HEK293 (cell line): ENCODE measurements around the gene DNHD1.

Experiments used
- CTCF ChIA-PET: fragments of 350-600 bp; formaldehyde crosslinking; extraction: SDS; loops from one replicate; lab custom pipeline; 2021; ENCODE audit warnings: antibody characterized with exemption; lab: Yijun Ruan, JAX
- POLR2A ChIA-PET: fragments of 300-600 bp; formaldehyde crosslinking; extraction: SDS; loops from one replicate; lab custom pipeline; 2020; ENCODE audit warnings: antibody characterized with exemption, inconsistent platforms; lab: Yijun Ruan, JAX
- H3K27ac ChIP-seq: fragments of 200-500 bp; sonication (Bioruptor generic); 2 replicates; pipeline ENCODE4 v1.5.1; 2014; ENCODE audit warnings: low read depth, low read length, control low read depth, inconsistent platforms; ENCODE audit errors: extremely low read depth
- H3K36me3 ChIP-seq, 2 experiments: fragments of 200-500 bp in 1 of 2; sonication (Bioruptor generic) in 1 of 2; 1 replicate in 1 of 2; 2 replicates in 1 of 2; pipeline ENCODE4 v1.5.1; 2014 to 2017; ENCODE audit warnings: inconsistent platforms in 2 of 2, low read length in 2 of 2; ENCODE audit not compliant: control insufficient read depth in 2 of 2, insufficient read depth in 1 of 2
- H3K4me1 ChIP-seq: fragments of 200-500 bp; sonication (Bioruptor generic); 2 replicates; pipeline ENCODE4 v1.5.1; 2014; ENCODE audit warnings: mild to moderate bottlenecking, low read length, inconsistent platforms; ENCODE audit not compliant: control insufficient read depth, insufficient read depth
- H3K4me3 ChIP-seq: 2 replicates; pipeline ENCODE4 v1.5.1; 2011; ENCODE audit warnings: low read depth, mild to moderate bottlenecking, control low read depth, low read length, moderate library complexity
- H3K9me3 ChIP-seq: fragments of 200-500 bp; sonication (Bioruptor generic); 2 replicates; pipeline ENCODE4 v1.5.1; 2014; ENCODE audit warnings: low read depth, low read length, inconsistent platforms; ENCODE audit not compliant: control insufficient read depth, insufficient read depth
- GFI1B ChIP-seq: fragments of 450-650 bp; formaldehyde crosslinking; IDR thresholded peaks from 2 replicates; pipeline ENCODE4 v1.5.1; 2016; ENCODE audit warnings: missing biosample characterization, missing genetic modification characterization
- HOXC10 ChIP-seq: sonication (generic); formaldehyde crosslinking; IDR thresholded peaks from 2 replicates; pipeline ENCODE4 v1.8.1; 2023; ENCODE audit warnings: mild to moderate bottlenecking, missing genetic modification reagents
- MEIS1 ChIP-seq: sonication (generic); formaldehyde crosslinking; IDR thresholded peaks from 2 replicates; pipeline ENCODE4 v1.8.1; 2022; ENCODE audit warnings: missing genetic modification reagents, mild to moderate bottlenecking, borderline replicate concordance
- OSR2 ChIP-seq: fragments of 450-650 bp; formaldehyde crosslinking; IDR thresholded peaks from 2 replicates; pipeline ENCODE4 v1.5.1; 2016; ENCODE audit warnings: missing biosample characterization, missing genetic modification characterization
- ZBTB20 ChIP-seq: fragments of 450-650 bp; formaldehyde crosslinking; IDR thresholded peaks from 2 replicates; pipeline ENCODE4 v1.5.1; 2016; ENCODE audit warnings: missing biosample characterization, missing genetic modification characterization
- ZNF114 ChIP-seq: fragments of 450-650 bp; formaldehyde crosslinking; IDR thresholded peaks from 2 replicates; pipeline ENCODE4 v1.5.0; 2017; ENCODE audit warnings: missing biosample characterization, missing genetic modification characterization
- ZNF2 ChIP-seq: fragments of 450-650 bp; formaldehyde crosslinking; IDR thresholded peaks from 2 replicates; pipeline ENCODE4 v1.5.1; 2016; ENCODE audit warnings: missing biosample characterization, missing genetic modification characterization
- ZNF239 ChIP-seq: fragments of 450-650 bp; formaldehyde crosslinking; IDR thresholded peaks from 2 replicates; pipeline ENCODE4 v1.5.1; 2016; ENCODE audit warnings: missing biosample characterization, missing genetic modification characterization
- ZNF302 ChIP-seq: fragments of 450-650 bp; formaldehyde crosslinking; IDR thresholded peaks from 2 replicates; pipeline ENCODE4 v1.5.1; 2016; ENCODE audit warnings: missing biosample characterization, missing genetic modification characterization, low read depth
- ZNF311 ChIP-seq: fragments of 450-650 bp; formaldehyde crosslinking; IDR thresholded peaks from 2 replicates; pipeline ENCODE4 v1.5.1; 2017; ENCODE audit warnings: missing biosample characterization, missing genetic modification characterization, borderline replicate concordance
- ZNF529 ChIP-seq: fragments of 450-650 bp; formaldehyde crosslinking; IDR thresholded peaks from 2 replicates; pipeline ENCODE4 v1.5.1; 2017; ENCODE audit warnings: missing genetic modification characterization, missing biosample characterization; ENCODE audit not compliant: insufficient replicate concordance
- ZNF600 ChIP-seq: fragments of 450-650 bp; formaldehyde crosslinking; IDR thresholded peaks from 2 replicates; pipeline ENCODE4 v1.5.1; 2016; ENCODE audit warnings: missing biosample characterization, missing genetic modification characterization
- ZNF610 ChIP-seq: fragments of 450-650 bp; formaldehyde crosslinking; IDR thresholded peaks from 2 replicates; pipeline ENCODE4 v1.5.1; 2016; ENCODE audit warnings: missing biosample characterization, missing genetic modification characterization, borderline replicate concordance
- ZNF777 ChIP-seq: fragments of 450-650 bp; formaldehyde crosslinking; IDR thresholded peaks from 2 replicates; pipeline ENCODE4 v1.5.1; 2017; ENCODE audit warnings: missing biosample characterization, missing genetic modification characterization, borderline replicate concordance
- ZNF843 ChIP-seq: fragments of 450-650 bp; formaldehyde crosslinking; IDR thresholded peaks from 2 replicates; pipeline ENCODE4 v1.5.1; 2016; ENCODE audit warnings: missing biosample characterization, missing genetic modification characterization
- TF ChIP-seq, protein P1 (sequence below): fragments of 450-650 bp; formaldehyde crosslinking; IDR thresholded peaks from 2 replicates; pipeline ENCODE4 v1.5.1; 2017; ENCODE audit warnings: missing biosample characterization, missing genetic modification characterization
- TF ChIP-seq, protein P2 (sequence below): fragments of 450-650 bp; formaldehyde crosslinking; IDR thresholded peaks from 2 replicates; pipeline ENCODE4 v1.5.1; 2016; ENCODE audit warnings: missing biosample characterization, missing genetic modification characterization
- TF ChIP-seq, protein P3 (sequence below): fragments of 450-650 bp; formaldehyde crosslinking; IDR thresholded peaks from 2 replicates; pipeline ENCODE4 v1.5.1; 2016; ENCODE audit warnings: missing biosample characterization, missing genetic modification characterization

The DNHD1 gene

DNA sequence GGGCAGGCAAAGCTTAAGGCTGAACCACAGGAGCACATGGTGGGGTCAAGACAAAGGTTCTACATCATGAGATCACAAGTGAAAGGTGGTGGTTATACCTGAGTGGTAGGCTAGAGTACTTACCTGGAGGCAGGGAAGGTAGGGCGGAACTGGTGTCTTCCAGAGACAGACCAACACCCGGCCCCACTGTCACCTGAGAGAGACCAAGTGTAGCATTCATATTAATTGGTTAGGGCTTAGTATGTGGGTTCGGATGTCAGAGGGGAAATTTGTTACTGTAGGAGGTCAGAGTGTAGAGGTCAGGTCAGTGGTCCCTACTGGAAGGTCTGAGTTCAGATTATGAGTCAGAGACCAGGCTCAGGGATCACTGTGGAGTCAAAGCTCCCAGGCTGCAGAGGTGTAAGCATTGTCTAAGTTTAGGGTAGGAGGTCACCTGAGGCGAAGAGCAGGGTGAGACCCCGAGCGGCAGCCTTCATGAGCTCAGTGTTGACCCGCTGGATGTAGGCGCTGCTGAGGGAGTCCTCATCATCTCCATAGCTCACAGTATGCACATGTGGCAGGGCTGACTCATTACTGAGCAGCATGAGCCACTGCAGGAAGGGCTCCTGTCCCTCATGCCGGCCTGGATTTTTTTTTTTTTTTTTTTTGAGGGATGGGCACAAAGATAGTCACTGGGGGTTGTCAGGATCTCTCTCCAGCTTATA lies 119.0 kb downstream of the DNHD1 start:
- TF ChIP-seq MEIS1 (no peak), GFI1B (no peak), ZNF302 (tag by site-specific recombination) (no peak)
- ChIA-PET POLR2A (interaction anchor here (0.7 kb wide), 1 partner anchor 11 kb away, joined by 4 read pairs; no protein-coding TSS in a partner anchor), CTCF (interaction anchor here (0.6 to 0.7 kb wide), 2 partner anchors 61 to 237 kb away, joined by 3 to 5 read pairs; no protein-coding TSS in a partner anchor)
- no peak overlapping the region for H3K4me3 ChIP-seq
- peaks cover 0 to 43% of the 10 kb centered on the region in 2 experiments; a peak in 1 of 3 replicates for H3K36me3 ChIP-seq
- H3K4me1 ChIP-seq, result 0 out of 2 replicates have a peak, but pooled peaks cover 4% of the 10 kb centered on the region
- H3K27ac ChIP-seq, result no peak overlapping the region
- H3K9me3 ChIP-seq, result no peaks in the 10 kb centered on the region

DNA sequence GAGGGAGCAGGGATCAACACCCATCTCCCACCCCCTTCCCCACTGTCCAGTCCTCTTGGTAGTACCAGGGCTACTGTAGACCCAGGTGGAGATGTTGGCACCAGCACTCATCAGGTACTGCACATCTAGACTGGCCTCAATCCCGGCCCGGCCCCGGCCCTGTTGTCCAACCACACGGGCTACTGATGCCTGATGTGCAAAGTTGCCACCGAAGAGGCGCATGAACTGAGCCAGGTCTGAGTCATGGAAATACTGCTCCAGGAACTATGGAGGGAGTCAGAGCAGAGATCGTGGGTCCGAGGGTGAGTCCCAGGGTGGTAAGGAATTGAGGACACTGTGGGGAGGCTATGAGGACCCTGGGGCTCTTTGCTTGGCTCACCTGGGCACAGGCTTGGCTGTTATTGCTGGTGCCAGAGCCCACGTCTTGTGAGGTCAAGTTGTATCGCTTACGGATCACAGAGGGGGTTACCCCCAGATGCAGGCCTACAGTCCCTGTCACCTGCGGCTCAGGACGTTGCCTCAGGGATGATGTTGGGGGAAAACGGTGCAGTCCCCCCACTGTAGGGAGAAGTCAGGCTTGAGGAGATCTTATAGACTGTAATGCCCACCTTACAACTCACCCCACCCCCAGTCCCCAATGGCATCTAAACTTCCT lies 119.6 kb downstream of the DNHD1 start:
- TF ChIP-seq ZNF311 (tag by site-specific recombination), result no peak
- no peak for TF ChIP-seq HOXC10
- TF ChIP-seq ZBTB20 (tag by site-specific recombination), result no peak
- TF ChIP-seq OSR2 (tag by site-specific recombination), result no peak
- Histone ChIP-seq H3K36me3 (peaks cover 0 to 38% of the 10 kb centered on the region in 2 experiments; a peak in 1 of 3 replicates), H3K4me1 (0 out of 2 replicates have a peak, but pooled peaks cover 4% of the 10 kb centered on the region), H3K4me3 (no peak overlapping the region), H3K9me3 (no peaks in the 10 kb centered on the region), H3K27ac (no peak overlapping the region)
- ChIA-PET POLR2A (interaction anchor here (0.7 kb wide), 1 partner anchor 11 kb away, joined by 4 read pairs; no protein-coding TSS in a partner anchor), CTCF (interaction anchor here (0.6 to 1.3 kb wide), 2 partner anchors 9 to 238 kb away, joined by 4 to 5 read pairs; no protein-coding TSS in a partner anchor)

DNA sequence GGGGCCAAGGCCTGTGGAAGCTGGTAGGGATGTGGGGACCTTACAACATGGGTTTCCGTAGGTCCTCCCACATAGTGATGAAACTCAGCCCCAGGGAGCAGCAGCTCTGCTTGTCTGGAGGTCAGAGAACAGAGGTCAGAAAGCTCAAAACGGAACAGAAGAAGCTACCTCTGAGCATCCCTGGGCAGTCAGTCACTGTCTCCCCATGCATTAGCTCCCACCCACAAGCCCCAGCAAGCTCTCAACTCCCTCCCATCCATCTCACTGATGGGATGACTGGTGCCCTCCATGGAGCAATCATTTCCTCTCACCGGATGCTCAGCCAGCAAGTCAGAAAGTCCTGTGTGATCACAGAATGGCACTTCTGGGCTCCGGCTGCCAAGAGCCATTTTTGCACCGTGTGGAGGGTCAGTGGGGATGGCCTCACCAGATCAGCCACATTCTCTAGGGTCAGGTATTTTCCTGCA lies 120.3 kb downstream of the DNHD1 start:
- ChIA-PET CTCF (interaction anchor here (0.9 to 1.3 kb wide), 2 partner anchors 10 to 66 kb away, joined by 3 to 4 read pairs; partner anchors contain the start of gene MRPL17), POLR2A (interaction anchor here (1.0 kb wide), 1 partner anchor 66 kb away, joined by 3 read pairs; the partner anchor contains the start of gene MRPL17)
- no peak overlapping the region for H3K4me3 ChIP-seq
- H3K36me3 ChIP-seq, result peaks cover 0 to 38% of the 10 kb centered on the region in 2 experiments; a peak in 1 of 3 replicates
- H3K9me3 ChIP-seq, result no peaks in the 10 kb centered on the region
- no peak overlapping the region for H3K27ac ChIP-seq
- TF ChIP-seq ZNF610 (tag by site-specific recombination) (no peak), ZNF529 (tag by site-specific recombination) (no peak), ZNF239 (no peak), ZNF114 (tag by site-specific recombination) (no peak), ZNF843 (tag by site-specific recombination) (no peak), ZNF600 (tag by site-specific recombination) (no peak), ZNF777 (tag by site-specific recombination) (no peak), ZNF2 (tag by site-specific recombination) (no peak)
- TF ChIP-seq, protein P1, sequence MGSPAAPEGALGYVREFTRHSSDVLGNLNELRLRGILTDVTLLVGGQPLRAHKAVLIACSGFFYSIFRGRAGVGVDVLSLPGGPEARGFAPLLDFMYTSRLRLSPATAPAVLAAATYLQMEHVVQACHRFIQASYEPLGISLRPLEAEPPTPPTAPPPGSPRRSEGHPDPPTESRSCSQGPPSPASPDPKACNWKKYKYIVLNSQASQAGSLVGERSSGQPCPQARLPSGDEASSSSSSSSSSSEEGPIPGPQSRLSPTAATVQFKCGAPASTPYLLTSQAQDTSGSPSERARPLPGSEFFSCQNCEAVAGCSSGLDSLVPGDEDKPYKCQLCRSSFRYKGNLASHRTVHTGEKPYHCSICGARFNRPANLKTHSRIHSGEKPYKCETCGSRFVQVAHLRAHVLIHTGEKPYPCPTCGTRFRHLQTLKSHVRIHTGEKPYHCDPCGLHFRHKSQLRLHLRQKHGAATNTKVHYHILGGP (tag by site-specific recombination), result no peak
- TF ChIP-seq, protein P2, sequence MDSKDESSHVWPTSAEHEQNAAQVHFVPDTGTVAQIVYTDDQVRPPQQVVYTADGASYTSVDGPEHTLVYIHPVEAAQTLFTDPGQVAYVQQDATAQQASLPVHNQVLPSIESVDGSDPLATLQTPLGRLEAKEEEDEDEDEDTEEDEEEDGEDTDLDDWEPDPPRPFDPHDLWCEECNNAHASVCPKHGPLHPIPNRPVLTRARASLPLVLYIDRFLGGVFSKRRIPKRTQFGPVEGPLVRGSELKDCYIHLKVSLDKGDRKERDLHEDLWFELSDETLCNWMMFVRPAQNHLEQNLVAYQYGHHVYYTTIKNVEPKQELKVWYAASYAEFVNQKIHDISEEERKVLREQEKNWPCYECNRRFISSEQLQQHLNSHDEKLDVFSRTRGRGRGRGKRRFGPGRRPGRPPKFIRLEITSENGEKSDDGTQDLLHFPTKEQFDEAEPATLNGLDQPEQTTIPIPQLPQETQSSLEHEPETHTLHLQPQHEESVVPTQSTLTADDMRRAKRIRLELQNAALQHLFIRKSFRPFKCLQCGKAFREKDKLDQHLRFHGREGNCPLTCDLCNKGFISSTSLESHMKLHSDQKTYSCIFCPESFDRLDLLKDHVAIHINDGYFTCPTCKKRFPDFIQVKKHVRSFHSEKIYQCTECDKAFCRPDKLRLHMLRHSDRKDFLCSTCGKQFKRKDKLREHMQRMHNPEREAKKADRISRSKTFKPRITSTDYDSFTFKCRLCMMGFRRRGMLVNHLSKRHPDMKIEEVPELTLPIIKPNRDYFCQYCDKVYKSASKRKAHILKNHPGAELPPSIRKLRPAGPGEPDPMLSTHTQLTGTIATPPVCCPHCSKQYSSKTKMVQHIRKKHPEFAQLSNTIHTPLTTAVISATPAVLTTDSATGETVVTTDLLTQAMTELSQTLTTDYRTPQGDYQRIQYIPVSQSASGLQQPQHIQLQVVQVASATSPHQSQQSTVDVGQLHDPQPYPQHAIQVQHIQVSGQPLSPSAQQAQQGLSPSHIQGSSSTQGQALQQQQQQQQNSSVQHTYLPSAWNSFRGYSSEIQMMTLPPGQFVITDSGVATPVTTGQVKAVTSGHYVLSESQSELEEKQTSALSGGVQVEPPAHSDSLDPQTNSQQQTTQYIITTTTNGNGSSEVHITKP (tag by site-specific recombination), result no peak
- TF ChIP-seq, protein P3, sequence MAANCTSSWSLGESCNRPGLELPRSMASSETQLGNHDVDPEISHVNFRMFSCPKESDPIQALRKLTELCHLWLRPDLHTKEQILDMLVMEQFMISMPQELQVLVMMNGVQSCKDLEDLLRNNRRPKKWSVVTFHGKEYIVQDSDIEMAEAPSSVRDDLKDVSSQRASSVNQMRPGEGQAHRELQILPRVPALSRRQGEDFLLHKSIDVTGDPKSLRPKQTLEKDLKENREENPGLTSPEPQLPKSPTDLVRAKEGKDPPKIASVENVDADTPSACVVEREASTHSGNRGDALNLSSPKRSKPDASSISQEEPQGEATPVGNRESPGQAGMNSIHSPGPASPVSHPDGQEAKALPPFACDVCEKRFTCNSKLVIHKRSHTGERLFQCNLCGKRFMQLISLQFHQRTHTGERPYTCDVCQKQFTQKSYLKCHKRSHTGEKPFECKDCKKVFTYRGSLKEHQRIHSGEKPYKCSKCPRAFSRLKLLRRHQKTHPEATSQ, result no peak
- 0 out of 2 replicates have a peak, but pooled peaks cover 4% of the 10 kb centered on the region for H3K4me1 ChIP-seq
